Measurements from ENCODE around the gene RGPD3.
"Not testable (repeated sequence)": the region's sequence is repeated elsewhere in the genome, so short reads cannot be mapped to it uniquely, and the experiment has no call there.

RGPD3 gene

DNA sequence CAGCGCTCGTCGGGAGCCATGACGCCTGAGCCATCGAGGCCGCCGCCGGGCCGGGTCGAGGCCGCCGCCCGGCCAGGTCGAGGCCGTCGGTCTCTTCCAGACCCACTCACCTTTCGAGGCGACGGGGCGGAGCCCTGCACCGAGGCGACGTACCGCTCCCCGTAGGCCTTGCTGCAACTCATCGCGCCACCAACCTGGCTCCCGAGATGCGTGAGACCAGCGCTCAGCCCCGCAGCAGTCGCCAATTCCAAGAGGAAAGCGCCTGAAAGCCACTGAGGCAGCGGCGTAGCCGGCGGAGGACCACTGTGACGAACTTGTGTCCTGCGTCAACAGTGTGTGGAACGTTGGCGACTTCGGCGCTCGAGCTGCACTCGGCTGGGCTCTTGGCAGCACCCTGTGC lies at the start of gene RGPD3:
Gene RGPD3 (minus strand): TSS at position 307 of the 400 bp plus-strand sequence. CDS start 125 bp downstream, at position 182.
- not testable (repeated sequence) for DNase-seq (ENCODE audit: low read depth, low spot score)

DNA sequence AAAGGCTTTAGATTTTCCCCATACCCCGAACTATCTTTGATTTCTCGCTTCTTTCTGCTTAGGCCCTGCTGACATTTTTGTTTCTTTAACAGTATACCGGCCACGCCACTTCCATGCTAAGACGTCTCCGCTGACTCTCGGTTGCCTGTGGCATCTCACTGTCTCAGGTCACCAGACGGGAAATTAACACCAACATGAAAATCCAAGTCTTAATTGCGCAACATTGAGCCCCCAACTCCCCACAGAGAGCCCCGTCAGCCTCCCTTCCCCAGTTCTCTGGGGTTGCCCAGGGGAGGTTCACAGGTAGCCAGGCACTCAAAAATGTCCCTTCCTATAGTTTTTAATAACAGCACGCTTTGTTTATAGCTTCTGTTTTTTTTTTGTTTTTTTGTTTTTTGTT lies 49.1 kb upstream of the RGPD3 start:
- DNase-seq (ENCODE audit: low read depth, low spot score), result no peak

DNA sequence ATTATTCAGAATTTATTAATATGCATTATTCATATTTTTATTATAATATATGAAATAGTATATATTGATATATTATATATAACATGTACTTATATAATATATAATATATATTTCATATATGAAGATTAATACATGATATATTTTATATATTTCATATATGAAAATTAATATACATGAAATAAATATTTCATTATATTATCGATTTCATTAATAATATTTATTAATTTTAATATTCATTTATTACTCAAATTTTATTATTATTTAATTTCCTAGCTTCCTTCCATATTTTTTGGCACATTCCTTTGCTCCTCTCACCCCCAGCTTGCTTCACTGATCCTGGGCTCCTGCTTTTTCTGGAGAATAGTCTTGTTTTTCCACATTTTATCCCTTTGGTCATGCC lies 48.7 kb upstream of the RGPD3 start:
- no peak for DNase-seq (ENCODE audit: low read depth, low spot score)

DNA sequence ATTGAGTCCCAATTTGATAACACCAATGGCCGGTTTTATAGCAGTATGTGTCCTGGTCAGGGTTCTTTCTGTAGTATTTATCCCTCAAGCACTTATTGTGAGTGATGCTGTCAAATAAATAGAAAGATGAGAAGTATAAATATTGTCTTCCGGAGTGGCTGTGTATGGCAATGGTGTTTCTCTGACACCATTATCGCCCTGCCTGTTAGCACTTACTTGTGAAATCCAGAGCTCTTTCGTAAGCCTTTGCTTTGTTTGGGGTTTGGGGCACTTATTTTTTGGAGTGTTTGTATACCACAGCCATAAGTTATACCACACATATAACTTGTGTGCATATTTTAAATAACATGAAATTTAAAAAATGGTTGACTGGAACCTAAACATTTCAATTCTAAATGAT lies 48.2 kb upstream of the RGPD3 start:
- no peak for DNase-seq (ENCODE audit: low read depth, low spot score)

DNA sequence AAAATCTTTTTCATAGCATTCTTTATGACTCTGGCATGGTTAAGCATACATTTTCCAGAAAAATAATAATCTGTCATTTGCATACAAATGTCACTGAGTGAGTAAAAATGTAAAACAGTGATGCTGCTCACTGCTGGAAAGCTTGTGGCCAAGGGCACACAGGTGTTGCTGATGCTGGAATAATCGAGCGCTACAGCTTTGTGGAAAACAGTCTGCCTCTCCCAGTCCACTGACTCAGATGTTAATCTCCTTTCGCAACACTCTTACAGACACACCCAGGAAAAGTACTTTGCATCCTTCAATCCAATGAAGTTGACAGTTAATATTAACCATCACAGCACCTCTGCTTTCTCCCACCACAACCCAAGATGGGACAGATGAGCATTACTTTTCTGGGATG lies 46.6 kb upstream of the RGPD3 start:
- not testable (repeated sequence) for DNase-seq (ENCODE audit: low read depth, low spot score)

DNA sequence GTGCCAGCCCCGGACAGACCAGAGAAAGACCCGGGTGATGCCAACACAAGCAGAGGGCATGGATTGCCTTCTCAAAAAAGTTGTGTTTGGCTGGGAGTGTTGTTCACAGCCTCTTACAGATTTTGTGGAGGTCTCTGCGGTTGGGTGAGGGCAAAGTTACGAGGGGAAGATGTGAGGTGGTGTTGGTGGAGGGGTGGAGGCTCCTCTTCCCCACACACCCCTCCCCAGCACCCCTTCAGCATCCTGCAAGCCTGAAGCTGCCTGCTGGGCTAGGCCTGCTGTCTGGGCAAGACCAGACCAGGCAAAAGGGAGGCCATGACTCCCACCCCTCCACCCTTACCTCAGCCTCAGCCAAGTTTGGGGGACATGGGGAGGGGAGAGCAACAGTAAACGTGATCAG lies 45.2 kb upstream of the RGPD3 start:
- DNase-seq (ENCODE audit: low read depth, low spot score), result not testable (repeated sequence)

DNA sequence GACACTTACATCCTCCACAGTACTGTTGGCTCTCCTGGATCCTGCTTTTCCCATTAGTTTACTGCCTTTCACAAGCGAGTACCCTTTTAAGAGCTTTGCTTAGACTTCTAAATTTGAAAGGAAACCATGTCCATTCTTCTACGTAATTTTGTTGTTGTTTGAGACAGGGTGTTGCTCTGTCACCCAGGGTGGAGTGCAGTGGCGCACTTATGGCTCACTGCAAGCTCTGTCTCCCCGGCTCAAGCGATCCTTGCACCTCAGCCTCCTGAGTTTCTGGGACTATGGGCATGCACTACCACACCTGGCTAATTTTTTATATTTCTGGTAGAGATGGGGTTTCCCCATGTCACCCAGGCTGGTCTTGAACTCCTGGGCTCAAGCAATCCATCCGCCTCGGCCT lies 43.7 kb upstream of the RGPD3 start:
- DNase-seq (ENCODE audit: low read depth, low spot score), result not testable (repeated sequence)

DNA sequence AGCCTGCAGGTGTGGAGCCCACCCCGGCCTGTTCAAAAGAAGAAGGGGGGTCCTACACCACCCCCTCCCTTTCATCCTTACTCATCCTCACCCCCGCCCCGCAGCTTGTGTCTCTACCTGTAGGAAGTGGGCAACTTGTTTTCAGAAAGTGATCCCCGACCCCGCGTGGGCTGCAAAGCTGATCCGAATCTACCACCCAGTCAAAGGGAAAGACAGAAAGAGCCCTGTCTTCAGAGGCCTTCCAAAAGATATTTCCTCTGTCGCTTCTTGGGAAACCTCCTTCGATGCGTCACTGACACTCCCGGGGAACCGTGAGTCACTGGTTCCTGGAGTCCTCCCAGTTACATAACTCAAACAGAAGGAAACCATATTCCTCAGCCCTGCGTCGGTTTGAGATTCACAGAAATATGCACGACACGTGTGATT lies 43.3 kb upstream of the RGPD3 start:
- peak; percentile 15 for DNase-seq (ENCODE audit: low read depth, low spot score)

DNA sequence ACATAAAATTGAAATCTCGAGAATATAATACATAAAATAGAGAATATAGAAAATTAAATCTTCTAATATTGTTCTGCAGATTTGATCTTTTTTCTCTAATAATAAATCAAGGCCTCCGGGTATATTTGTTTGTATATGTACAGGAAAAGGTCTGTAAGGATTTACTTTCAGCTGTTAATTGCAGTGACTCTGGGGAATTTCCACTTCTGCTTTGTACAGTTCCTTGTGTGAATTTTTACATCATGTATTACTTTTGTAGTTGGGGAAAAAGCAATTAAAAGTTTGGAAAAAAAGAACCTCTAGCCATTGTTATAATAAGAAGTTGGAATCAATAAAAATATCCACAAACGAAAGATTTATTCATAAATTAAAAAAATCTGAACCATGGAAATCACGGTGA lies 42.6 kb upstream of the RGPD3 start:
- DNase-seq (ENCODE audit: low read depth, low spot score), result not testable (repeated sequence)

DNA sequence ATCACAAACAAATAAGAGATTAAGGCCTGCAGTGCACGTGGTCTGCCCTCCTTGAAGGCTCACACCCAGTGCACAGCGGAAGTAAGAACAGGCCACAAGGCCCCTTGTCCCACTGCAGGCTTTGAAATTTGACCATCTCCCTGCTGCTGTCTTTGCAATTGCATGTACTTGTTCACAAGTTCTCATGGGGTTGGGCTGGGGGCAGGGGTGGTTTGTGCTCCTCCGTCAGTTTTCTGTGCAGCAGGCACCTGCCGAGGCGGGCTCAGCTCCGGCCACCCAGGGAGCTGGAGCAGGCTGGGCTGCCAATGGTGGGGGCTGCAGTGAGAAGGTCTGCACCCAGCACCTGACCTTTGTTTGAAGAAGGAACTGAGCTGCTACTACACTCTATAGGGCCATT lies 41.2 kb upstream of the RGPD3 start:
- not testable (repeated sequence) for DNase-seq (ENCODE audit: low read depth, low spot score)

DNA sequence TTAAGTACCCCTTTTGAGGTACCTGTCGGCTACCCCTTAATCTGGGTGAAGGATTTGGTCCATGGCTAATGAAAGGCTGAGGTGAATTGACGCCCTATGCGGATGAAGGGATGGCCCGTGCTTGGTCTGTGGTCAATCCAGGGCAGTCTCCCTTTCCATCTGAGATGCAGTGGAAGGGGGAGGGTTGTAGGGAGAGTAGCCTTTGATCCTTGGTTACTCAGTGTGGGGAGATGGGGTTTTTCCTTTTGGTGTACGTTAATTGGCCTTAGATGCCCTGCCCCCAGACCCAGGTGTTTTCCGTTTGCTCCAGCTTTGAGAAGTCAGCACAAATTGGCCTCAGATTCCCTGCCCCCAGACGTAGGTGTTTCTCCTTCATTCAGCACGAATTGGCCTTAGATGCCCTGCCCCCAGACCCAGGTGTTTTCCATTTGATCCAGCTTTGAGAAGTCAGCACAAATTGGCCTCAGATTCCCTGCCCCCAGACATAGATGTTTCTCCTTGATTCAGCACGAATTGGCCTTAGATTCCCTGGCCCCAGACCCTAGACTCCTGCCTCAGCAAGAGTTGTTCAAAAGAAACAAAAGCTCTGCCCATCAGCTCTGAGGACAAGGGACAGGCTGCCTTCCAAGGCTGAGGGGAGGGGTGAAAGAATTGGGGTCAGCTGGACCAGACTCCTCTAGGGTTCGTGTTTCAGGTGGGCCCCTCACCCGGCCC lies 40.6 kb upstream of the RGPD3 start:
- not testable (repeated sequence) for DNase-seq (ENCODE audit: low read depth, low spot score)

DNA sequence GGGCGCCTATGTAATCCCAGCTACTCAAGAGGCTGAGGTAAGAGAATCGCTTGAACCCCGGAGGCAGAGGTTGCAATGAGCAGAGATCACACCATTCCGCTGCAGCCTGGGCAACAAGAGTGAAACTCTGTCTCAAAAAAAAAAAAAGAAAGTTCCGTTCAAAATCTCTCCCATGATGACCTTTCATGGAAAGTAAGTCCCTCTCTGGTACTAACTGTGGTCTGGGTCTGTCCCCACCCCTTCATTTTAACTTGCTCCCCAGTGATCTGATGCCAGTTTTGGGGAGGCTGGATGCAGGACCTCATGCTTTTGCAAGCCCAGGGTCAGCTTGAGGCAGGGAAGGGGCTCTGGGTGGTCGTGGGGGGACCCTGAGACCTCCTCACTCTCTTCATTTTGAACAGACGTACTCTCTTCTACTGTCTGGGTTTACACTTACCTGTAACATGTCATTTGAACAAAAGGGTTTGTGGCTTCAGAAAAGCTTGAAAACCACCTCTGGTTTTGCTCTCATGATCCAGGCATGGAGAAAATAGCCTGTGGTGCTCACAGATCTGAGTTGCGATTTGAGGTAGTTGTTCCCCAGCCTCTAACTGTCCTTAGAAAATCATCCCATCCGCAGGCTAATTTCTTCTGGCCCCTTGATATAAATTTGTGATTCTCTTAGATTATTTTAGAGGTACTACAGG lies 37.9 kb upstream of the RGPD3 start:
- DNase-seq (ENCODE audit: low read depth, low spot score), result not testable (repeated sequence)

DNA sequence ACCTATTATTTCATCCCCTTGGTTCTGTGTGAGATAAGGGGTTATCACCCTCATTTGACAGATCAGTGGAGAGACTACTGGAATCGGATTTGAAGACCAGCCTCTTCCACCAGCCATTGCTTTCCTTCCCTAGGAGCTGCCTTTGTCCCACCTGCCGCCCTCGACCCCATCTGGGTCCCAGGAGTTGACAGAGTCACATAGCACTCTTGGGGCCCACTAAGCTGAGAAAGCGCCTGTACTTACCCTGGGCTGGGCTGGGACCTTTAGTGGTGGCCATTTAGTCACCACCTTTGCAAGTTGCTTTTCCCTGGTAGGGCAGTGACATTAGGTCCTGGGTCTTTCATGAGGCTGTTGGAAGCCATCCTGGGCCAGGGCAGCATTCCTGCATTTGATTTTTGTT lies 36.6 kb upstream of the RGPD3 start:
- not testable (repeated sequence) for DNase-seq (ENCODE audit: low read depth, low spot score)

DNA sequence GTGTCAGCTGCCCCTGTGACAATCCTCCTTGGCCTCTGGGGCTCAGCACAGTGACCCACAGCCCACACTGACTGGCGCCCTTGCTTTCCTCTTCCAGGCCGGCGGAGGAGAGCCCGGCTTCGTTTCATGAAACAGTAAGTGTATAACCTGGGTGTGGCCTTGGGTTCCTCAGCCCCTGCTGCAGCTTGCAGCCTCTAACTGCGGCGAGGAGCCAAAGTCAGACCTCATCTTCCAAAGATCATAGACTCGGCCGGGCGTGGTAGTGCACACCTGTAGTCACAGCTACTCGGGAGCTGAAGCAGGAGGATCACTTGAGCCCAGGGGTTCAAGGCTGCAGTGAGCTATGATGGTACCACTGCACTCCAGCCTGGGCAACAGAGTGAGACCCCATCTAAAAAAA lies 36.0 kb upstream of the RGPD3 start:
- not testable (repeated sequence) for DNase-seq (ENCODE audit: low read depth, low spot score)

DNA sequence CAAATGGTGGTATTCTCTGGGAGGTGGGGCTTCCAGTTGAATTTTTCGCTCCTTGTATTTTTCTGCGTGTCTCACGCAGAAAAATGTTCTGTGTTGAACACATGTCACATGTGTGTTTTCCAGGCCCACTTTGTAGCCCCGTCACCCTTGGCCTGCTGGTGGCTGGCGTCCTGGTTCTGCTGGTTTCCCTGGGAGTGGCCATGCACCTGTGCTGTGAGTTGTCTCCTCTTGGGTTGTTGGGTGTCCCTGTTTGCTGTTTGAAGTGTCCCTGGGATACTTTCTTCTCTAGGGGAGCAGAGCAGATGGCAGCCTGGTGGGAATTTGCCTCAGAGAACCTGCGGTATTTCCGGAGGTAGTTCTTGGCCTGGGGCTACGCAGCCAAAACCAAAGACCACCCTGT lies 34.1 kb upstream of the RGPD3 start:
- not testable (repeated sequence) for DNase-seq (ENCODE audit: low read depth, low spot score)

DNA sequence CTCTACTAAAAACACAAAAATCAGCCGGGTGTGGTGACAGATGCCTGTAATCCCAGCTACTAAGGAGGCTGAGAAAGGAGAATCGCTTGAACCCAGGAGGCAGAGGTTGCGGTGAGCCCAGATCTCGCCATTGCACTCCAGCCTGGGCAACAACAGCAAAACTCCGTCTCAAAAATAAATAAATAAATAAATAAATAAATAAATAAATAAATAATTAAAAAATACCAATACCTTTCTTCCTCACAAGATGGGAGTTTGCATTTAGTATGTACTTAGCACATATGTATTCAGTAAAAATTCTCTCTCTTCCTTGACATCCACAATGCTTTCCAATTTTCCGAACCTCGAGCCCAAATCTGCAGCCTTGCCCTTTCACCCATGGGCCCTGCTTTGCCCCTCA lies 32.1 kb upstream of the RGPD3 start:
- DNase-seq (ENCODE audit: low read depth, low spot score), result not testable (repeated sequence)

DNA sequence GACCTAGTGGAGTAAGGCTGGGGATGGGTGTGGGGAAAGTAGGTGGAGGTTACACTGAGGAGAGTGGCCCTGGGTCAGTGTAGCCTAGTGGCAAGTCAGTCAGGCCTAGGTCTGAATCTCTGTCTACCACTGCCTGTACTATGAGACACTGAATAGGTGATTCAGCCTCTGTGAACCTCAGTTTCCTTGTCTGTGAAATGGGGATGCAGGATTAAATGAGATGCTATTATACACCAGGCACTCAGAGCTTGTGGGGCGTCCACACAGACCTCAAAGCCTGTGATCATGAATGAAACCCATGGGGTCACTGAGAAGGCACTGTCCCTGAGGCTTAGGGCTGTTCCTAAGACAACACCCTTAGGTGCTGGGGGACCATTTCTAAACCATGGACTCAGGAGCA lies 30.3 kb upstream of the RGPD3 start:
- DNase-seq (ENCODE audit: low read depth, low spot score), result not testable (repeated sequence)

DNA sequence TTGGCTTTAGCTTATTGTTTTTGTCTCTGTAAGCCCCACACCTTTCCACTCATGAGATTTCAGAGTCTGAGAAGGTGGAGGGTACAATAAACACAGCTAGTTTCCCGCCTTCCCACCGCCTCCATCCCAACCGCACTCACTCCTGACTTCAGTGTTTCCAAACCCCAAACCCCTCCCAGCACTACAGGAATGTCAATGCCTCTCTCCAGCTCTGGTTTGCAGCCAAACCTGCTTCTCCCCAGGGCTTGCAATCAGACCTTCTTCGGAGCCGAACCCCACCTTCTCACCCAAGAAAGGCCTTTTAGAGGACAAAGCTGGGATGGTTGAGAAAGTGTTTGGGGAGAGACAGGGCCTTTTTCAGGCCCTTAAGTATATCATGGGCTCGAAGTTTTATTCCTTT lies 24.7 kb upstream of the RGPD3 start:
- not testable (repeated sequence) for DNase-seq (ENCODE audit: low read depth, low spot score)

DNA sequence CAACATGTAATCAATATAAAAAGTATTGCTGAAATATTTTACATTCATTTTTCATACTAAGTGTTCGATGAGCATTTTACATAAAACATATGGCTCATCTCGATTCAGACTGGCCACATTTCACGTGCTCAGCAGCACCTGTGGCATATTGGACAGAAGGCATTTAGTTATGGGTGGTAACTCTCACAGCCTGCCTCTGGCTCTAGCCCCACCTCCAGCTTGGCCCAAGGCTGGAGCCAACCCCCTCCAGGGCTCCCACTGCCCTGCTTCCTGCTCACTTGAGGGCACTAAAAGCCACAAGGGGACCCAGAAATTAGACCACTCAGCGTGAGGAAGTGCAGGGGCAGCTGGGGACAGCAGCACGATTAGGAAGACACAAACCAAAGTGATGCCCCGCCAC lies 24.2 kb upstream of the RGPD3 start:
- DNase-seq (ENCODE audit: low read depth, low spot score), result not testable (repeated sequence)

DNA sequence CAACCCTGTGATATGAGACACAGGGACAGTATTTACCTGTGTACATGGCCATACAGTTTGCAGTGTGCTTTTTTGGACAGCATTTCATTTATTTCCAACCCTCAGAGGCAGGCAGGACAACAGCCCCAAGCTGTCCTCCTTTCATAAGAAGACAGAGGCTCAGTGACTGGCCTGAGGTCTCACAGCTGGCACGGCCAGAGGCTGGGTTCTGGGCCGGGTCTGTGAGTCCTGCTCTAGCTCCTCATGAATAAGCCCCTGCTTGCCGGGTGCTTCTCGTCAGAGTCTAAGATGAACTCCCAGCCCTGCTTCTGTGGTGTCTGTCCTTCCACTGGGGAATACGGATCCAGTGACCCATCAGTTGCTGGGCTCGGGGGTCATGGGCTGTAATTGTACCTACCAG lies 21.5 kb upstream of the RGPD3 start:
- DNase-seq (ENCODE audit: low read depth, low spot score), result not testable (repeated sequence)

DNA sequence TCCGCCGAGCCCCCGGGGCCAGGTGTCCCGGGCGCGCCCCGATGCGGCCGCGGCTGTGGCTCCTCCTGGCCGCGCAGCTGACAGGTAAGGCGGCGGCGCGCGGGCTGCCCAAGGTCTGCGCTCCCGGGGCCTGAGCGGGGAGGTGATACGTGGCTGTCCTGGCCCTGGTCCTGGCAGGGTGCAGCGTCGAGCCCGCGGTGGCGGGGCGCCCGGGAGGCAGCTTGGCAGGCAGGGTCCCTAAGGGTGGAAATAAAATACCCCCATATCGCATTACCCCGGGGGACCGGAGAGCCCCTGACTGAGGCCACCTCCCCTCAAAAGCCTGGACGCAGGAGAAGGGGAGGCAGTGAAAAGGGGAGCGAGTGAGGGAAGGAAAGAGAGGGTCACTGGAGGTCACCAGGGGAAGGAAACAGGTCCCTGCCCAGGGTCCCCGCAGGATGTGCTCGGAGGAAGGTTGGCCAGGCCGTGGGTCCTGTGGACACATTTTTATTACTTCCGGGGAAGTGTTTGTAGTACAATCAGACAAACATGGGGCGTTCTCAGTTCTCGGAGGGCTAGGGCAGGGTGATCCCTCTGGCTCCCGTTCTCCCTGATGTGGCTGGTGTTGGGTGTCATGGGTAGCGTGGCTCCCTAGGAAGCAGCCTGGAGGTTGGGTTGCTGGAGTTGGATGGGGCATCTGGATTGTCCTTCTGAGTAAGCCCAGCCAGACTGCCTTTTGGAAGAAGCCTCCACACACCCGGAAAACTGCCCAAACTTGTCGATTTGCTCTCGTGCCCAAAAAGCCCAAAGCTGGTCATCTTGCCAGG lies 19.4 kb upstream of the RGPD3 start:
- not testable (repeated sequence) for DNase-seq (ENCODE audit: low read depth, low spot score)
